HepG2 (cell line): Measurements from ENCODE around the gene REEP2. TPM values are rescaled to one million over a fixed set of nuclear protein-coding genes. Genes with fewer than 3 reads are reported as not detected.

Source experiments
- ATAD3A ChIP-seq: sonication (generic); formaldehyde crosslinking; IDR thresholded peaks from 2 replicates; pipeline ENCODE4 v1.4.0; 2020; ENCODE audit warnings: missing genetic modification reagents
- DMAP1 ChIP-seq: IDR thresholded peaks from 2 replicates; pipeline ENCODE4 v1.6.1; 2016
- GPBP1L1 ChIP-seq: sonication (generic); formaldehyde crosslinking; IDR thresholded peaks from 2 replicates; pipeline ENCODE4 v1.5.0; 2020; ENCODE audit warnings: mild to moderate bottlenecking, missing genetic modification reagents
- HNF1A ChIP-seq, 2 experiments: sonication (generic) in 1 of 2; formaldehyde crosslinking in 1 of 2; IDR thresholded peaks; 2 replicates each; pipeline versions ENCODE4 v1.4.0 to v1.6.1; 2016 to 2020; ENCODE audit warnings: borderline replicate concordance in 1 of 2, low read depth in 1 of 2, mild to moderate bottlenecking in 1 of 2, missing genetic modification reagents in 1 of 2
- HOXA5 ChIP-seq: sonication (generic); formaldehyde crosslinking; IDR thresholded peaks from 2 replicates; pipeline ENCODE4 v1.4.0; 2020; ENCODE audit warnings: missing genetic modification reagents
- HOXA7 ChIP-seq: sonication (generic); formaldehyde crosslinking; IDR thresholded peaks from 2 replicates; pipeline ENCODE4 v1.8.1; 2022; ENCODE audit warnings: mild to moderate bottlenecking, missing genetic modification reagents, moderate library complexity
- IRX3 ChIP-seq: sonication (generic); formaldehyde crosslinking; IDR thresholded peaks from 2 replicates; pipeline ENCODE4 v1.8.1; 2023; ENCODE audit warnings: mild to moderate bottlenecking, low read depth, missing genetic modification reagents, borderline replicate concordance
- KDM6A ChIP-seq: IDR thresholded peaks from 2 replicates; pipeline ENCODE4 v1.6.1; 2016; ENCODE audit warnings: low read depth
- MTF1 ChIP-seq: sonication (generic); formaldehyde crosslinking; IDR thresholded peaks from 2 replicates; pipeline ENCODE4 v1.5.0; 2020; ENCODE audit warnings: missing genetic modification reagents
- SNRNP70 ChIP-seq: fragments of 200-400 bp; formaldehyde crosslinking; IDR thresholded peaks from 2 replicates; pipeline ENCODE4 v1.6.1; 2017; ENCODE audit warnings: mild to moderate bottlenecking, low read depth, low read length, moderate library complexity
- STAG1 ChIP-seq: sonication (generic); formaldehyde crosslinking; IDR thresholded peaks from 2 replicates; pipeline ENCODE4 v1.4.0; 2020; ENCODE audit warnings: missing genetic modification reagents
- TERF1 ChIP-seq: sonication (generic); formaldehyde crosslinking; IDR thresholded peaks from 2 replicates; pipeline ENCODE4 v1.8.0; 2022; ENCODE audit warnings: mild to moderate bottlenecking, missing genetic modification reagents, moderate library complexity
- THAP7 ChIP-seq: sonication (generic); formaldehyde crosslinking; IDR thresholded peaks from 2 replicates; pipeline ENCODE4 v1.8.1; 2023; ENCODE audit warnings: mild to moderate bottlenecking, missing genetic modification reagents
- UBTF ChIP-seq: sonication (generic); formaldehyde crosslinking; IDR thresholded peaks from 2 replicates; pipeline ENCODE4 v1.4.0; 2020; ENCODE audit warnings: mild to moderate bottlenecking, missing genetic modification reagents
- ZNF335 ChIP-seq: sonication (generic); formaldehyde crosslinking; IDR thresholded peaks from 2 replicates; pipeline ENCODE4 v1.4.0; 2020; ENCODE audit warnings: missing genetic modification reagents
- ZNF672 ChIP-seq: sonication (generic); formaldehyde crosslinking; IDR thresholded peaks from 2 replicates; pipeline ENCODE4 v1.8.1; 2022; ENCODE audit warnings: missing genetic modification reagents
- ZNF768 ChIP-seq: sonication (generic); formaldehyde crosslinking; IDR thresholded peaks from 2 replicates; pipeline ENCODE4 v1.4.0; 2020; ENCODE audit warnings: missing genetic modification reagents
- ZNF878 ChIP-seq: sonication (generic); formaldehyde crosslinking; IDR thresholded peaks from 2 replicates; pipeline ENCODE4 v1.8.1; 2023; ENCODE audit warnings: mild to moderate bottlenecking, missing genetic modification reagents, moderate library complexity
- ZSCAN31 ChIP-seq: sonication (generic); formaldehyde crosslinking; IDR thresholded peaks from 2 replicates; pipeline ENCODE4 v1.5.0; 2020; ENCODE audit warnings: low read depth, mild to moderate bottlenecking, missing genetic modification reagents
- polyA plus RNA-seq, 8 experiments: library from polyadenylated mRNA; depleted of rRNA in 3 of 8; stranded (reverse) in 7 of 8; unstranded in 1 of 8; fragments of >200 nt; fragmentation: Illumina TruSeq in 4 of 8; extraction: Trizol in 4 of 8; gene quantifications; 2 replicates each; pipeline versions ENCODE4 v1.2.1 to v1.2.3, GENCODE V29; 2011 to 2016; ENCODE audit warnings: low read depth in 4 of 8, missing spikeins in 1 of 8, mixed read lengths in 1 of 8; ENCODE audit not compliant: insufficient read depth in 1 of 8
- total RNA-seq, 5 experiments: library from RNA; depleted of rRNA; stranded (reverse); fragments of >200 nt; fragmentation: Illumina TruSeq; extraction: Trizol; gene quantifications; 2 replicates each; pipeline ENCODE4 v1.2.3, GENCODE V29; 2016; ENCODE audit warnings: low read depth in 1 of 5

REEP2 gene
- total and polyA plus RNA-seq, 2 of the 13 experiments (the other 11 are each of a cell fraction or from before 2014, with no cell fraction given): 5.3 to 7.8 TPM

- TF ChIP-seq GPBP1L1 (no peak), DMAP1 (CRISPR knock-in tag) (no peak), HOXA7 (CRISPR knock-in tag) (no peak), MTF1 (peak; percentile 78; the same call in 1 of the 2 replicates), HNF1A (IDR thresholded peaks at IDR 0.05; ENCODE audit: low read depth) (no peak), HNF1A (CRISPR knock-in tag; IDR thresholded peaks at IDR 0.05; ENCODE audit: borderline replicate concordance) (no peak), STAG1 (CRISPR knock-in tag) (no peak), THAP7 (CRISPR knock-in tag) (0 out of 2 replicates have a peak, but pooled peaks have one; percentile 30), UBTF (peak; percentile 29; the same call in 1 of the 2 replicates), HOXA5 (CRISPR knock-in tag) (no peak), ZNF768 (CRISPR knock-in tag) (peak; percentile 30; the same call in 1 of the 2 replicates), ZNF672 (peak; percentile 52; the same call in 1 of the 2 replicates), SNRNP70 (no peak), KDM6A (CRISPR knock-in tag) (no peak), IRX3 (0 out of 2 replicates have a peak, but pooled peaks have one; percentile 18), ZNF878 (CRISPR knock-in tag) (no peak), ATAD3A (CRISPR knock-in tag) (no peak), ZSCAN31 (CRISPR knock-in tag) (no peak), ZNF335 (no peak), TERF1 (no peak)
Measured at GRCh38 chr5:138491669-138492559, 53.1 kb downstream of the REEP2 start (continued).
